Retinal pigment epithelial cell (primary cell): ENCODE measurements around the gene PDE1C.

Experiments used
- DNase-seq: peaks from one replicate; pipeline ENCODE4 v3.0.0-alpha.2; 2010; ENCODE audit warnings: low read depth
- H3K4me3 ChIP-seq: 2 replicates; pipeline ENCODE4 v1.5.1; 2011; ENCODE audit warnings: mild to moderate bottlenecking, low read length, control low read depth, moderate library complexity
- CTCF ChIP-seq: conservative IDR thresholded peaks from 2 replicates; pipeline ENCODE4 v1.5.1; 2011; ENCODE audit warnings: low read depth, low read length, control low read depth, inconsistent platforms

PDE1C gene

GRCh38 chr7:31958226-31958625, 112.0 kb downstream of the PDE1C start:
- DNase-seq, result no peak
- no peak for TF ChIP-seq CTCF
- H3K4me3 ChIP-seq, result no peak overlapping the region

- DNase-seq, result no peak
- H3K4me3 ChIP-seq, result no peak overlapping the region
- no peak for TF ChIP-seq CTCF
These were observed 112.5 kb downstream of the PDE1C start for GRCh38 chr7:31957756-31958155.

GRCh38 chr7:31957090-31957720, 113.0 kb downstream of the PDE1C start:
- DNase-seq, result no peak
- H3K4me3 ChIP-seq, result no peak overlapping the region
- TF ChIP-seq CTCF, result no peak

GRCh38 chr7:31955641-31956040, 114.6 kb downstream of the PDE1C start:
- H3K4me3 ChIP-seq, result no peak overlapping the region
- no peak for DNase-seq
- TF ChIP-seq CTCF, result no peak

- TF ChIP-seq CTCF, result no peak
- H3K4me3 ChIP-seq, result no peak overlapping the region
- no peak for DNase-seq
These were observed 115.2 kb downstream of the PDE1C start for GRCh38 chr7:31955021-31955420.

- TF ChIP-seq CTCF, result no peak
- H3K4me3 ChIP-seq, result no peak overlapping the region
- no peak for DNase-seq
These were observed 115.7 kb downstream of the PDE1C start for GRCh38 chr7:31954500-31954899.

- DNase-seq, result no peak
- no peak for TF ChIP-seq CTCF
- no peak overlapping the region for H3K4me3 ChIP-seq
These were observed 116.8 kb downstream of the PDE1C start for GRCh38 chr7:31953432-31953831.
